LNCaP clone FGC (cell line): ENCODE data around the gene DYNLT2.

Experiments
- DNase-seq: peaks from one replicate; pipeline ENCODE4 v3.0.0-alpha.2; 2011; ENCODE audit warnings: low read depth
- H3K4me3 ChIP-seq: 2 replicates; pipeline ENCODE4 v1.5.1; 2011; ENCODE audit warnings: mild to moderate bottlenecking, low read depth, low read length, control low read depth
- TF ChIP-seq, protein P1 (sequence below): IDR thresholded peaks from 2 replicates; pipeline ENCODE4 v1.5.1; 2012; ENCODE audit warnings: mild to moderate bottlenecking; ENCODE audit not compliant: control insufficient read depth, insufficient read depth; ENCODE audit errors: extremely low read depth

Gene DYNLT2

GRCh38 chr6:169788809-169789145 is 37.4 kb upstream of the DYNLT2 start:
- no peak for DNase-seq
- TF ChIP-seq, protein P1, sequence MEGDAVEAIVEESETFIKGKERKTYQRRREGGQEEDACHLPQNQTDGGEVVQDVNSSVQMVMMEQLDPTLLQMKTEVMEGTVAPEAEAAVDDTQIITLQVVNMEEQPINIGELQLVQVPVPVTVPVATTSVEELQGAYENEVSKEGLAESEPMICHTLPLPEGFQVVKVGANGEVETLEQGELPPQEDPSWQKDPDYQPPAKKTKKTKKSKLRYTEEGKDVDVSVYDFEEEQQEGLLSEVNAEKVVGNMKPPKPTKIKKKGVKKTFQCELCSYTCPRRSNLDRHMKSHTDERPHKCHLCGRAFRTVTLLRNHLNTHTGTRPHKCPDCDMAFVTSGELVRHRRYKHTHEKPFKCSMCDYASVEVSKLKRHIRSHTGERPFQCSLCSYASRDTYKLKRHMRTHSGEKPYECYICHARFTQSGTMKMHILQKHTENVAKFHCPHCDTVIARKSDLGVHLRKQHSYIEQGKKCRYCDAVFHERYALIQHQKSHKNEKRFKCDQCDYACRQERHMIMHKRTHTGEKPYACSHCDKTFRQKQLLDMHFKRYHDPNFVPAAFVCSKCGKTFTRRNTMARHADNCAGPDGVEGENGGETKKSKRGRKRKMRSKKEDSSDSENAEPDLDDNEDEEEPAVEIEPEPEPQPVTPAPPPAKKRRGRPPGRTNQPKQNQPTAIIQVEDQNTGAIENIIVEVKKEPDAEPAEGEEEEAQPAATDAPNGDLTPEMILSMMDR, result no peak
- H3K4me3 ChIP-seq, result no peak overlapping the region

DNA sequence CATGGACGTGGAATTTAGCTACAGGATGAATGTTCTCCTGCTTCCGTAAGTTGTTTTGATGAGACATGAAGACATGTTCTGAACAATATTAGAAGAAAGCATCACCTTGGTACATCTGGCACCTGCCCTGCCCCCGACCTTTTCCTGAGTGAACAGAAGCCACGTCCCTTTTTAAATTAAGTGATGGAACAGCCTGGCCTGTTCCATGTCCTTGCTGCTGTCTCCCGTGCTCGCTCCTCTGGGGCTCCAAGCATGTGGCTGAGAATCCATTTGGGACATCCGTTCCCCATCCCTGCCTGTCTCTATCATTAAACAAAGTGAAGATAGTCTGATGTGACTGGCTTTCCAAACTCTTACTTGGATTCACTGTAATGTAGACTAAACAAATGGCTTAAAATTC is 36.4 kb upstream of the DYNLT2 start:
- DNase-seq, result no peak
- TF ChIP-seq, protein P1, result no peak
- H3K4me3 ChIP-seq, result no peak overlapping the region

DNA sequence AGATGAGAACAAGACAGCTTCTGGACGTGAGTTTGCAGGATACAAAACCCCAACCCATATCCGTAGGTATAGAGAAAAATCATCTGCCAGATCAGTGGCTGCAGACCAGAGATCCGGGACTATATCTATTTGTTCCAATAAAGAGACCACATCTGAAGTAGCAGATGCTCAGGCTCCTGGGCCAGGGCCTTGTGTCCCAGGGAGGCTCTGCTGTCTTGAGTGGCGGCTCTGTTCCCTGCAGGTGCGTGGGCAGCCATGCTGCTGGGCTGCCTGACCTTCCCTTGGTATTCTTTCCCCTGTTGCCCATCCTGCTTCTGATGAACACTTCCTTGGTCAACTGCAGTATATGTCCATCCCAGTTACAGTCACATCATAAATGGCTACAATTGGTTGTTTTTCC is 35.0 kb upstream of the DYNLT2 start:
- no peak for DNase-seq
- TF ChIP-seq, protein P1, result no peak
- H3K4me3 ChIP-seq, result no peak overlapping the region

DNA sequence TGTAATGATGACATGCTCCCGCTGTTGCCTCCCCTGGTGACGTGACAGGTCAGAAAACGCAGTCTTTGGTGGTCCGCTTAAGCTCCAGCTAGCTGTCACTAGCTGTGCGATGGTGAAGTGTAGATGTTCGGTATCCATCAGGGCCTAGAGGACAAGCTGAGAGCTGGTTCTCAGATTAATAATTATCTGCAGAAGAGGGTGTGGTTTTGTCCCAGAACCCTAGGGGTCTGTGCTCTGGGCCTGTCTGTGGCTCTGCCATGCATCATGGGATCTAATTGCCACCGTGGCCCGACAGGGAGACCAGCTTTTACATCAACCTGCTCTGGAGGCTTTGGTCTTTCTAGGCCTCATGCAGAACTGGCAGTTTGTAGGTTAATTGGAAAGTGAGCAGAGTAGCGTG is 34.2 kb upstream of the DYNLT2 start:
- TF ChIP-seq, protein P1, result no peak
- no peak for DNase-seq
- no peak overlapping the region for H3K4me3 ChIP-seq

GRCh38 chr6:169784821-169785340 is 33.5 kb upstream of the DYNLT2 start:
- no peak for DNase-seq
- TF ChIP-seq, protein P1, result no peak
- no peak overlapping the region for H3K4me3 ChIP-seq

DNA sequence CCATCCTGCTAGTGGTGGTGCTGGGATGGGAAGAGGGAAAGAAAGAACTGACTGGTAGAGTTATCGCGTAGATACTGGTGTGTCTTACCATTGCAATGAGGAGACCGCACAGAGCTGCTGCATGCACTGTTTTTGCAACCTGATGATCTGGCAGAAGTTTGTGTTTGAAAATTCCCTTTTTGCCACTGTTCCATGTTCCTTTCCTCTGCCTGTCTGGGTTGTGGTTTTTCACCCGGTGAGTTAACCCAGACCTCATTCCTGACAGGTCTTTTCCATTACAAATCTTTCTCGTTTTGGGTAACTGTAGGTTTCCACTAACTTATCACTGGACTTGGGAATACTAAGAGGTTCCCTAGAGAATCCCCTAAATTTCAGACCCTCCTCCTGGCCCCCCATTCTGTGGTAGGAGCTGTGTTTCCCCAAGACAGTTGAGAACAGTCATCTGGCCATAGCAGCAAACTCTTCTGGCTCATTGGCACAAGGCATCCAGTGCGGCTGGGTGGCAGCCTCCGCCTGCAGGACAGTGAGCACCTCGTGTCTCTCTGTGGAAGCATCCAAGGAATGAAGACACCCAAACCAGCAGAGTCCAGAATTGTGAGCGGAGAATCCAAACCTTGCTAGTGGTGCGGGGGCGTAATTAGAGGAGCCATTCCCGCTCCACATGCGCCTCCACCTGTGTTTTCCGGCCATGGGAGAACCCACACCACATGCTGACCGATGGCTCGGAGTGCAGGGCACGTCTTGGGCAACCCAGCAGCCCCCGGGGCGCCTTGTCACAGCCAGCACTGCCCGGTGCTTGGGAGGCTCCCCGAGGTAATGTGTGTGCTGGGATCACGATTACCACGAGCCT is 32.8 kb upstream of the DYNLT2 start:
- DNase-seq, result no peak
- H3K4me3 ChIP-seq, result no peak overlapping the region
- TF ChIP-seq, protein P1, result no peak

DNA sequence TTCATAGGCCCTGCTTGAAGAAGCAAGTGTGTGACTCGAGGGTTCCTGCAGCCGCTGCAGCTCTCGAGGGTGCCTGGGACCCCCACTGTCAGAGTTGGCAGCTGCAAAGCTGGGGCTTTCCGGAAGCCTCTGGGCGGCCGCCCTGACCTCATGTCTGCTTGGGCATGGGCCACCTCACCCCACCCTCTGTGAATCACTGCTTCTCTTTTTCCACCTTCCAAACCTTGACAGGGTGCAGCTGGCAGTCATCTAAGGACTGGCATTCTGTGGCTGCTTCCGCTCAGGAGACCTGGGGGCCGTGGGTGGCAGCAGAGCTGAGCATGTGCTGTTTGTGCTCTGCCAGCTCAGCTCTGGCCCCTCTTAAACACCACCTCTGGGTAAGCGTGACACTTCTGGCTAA is 32.0 kb upstream of the DYNLT2 start:
- TF ChIP-seq, protein P1, result no peak
- DNase-seq, result no peak
- H3K4me3 ChIP-seq, result no peak overlapping the region
